Skeletal muscle tissue (tissue), 4 donors: ENCODE measurements around the gene AMY2B. TPM values are rescaled to one million over a fixed set of nuclear protein-coding genes. Genes with fewer than 3 reads are reported as not detected.
"Not testable (repeated sequence)": the region's sequence is repeated elsewhere in the genome, so short reads cannot be mapped to it uniquely, and the experiment has no call there.

ENCODE experiments used
- H3K27ac ChIP-seq: one replicate; pipeline ENCODE4 v1.7.0; 2013; ENCODE audit warnings: mild to moderate bottlenecking, low read depth, low read length, inconsistent platforms
- H3K27me3 ChIP-seq, 3 donors: one replicate each; pipeline ENCODE4 v1.7.0; 2013; ENCODE audit warnings: low read length in 3 of 3; ENCODE audit not compliant: control insufficient read depth in 3 of 3, insufficient read depth in 3 of 3
- H3K36me3 ChIP-seq, 3 donors: one replicate each; pipeline ENCODE4 v1.7.0; 2013; ENCODE audit warnings: low read length in 3 of 3; ENCODE audit not compliant: control insufficient read depth in 3 of 3, insufficient read depth in 3 of 3
- H3K4me1 ChIP-seq, 3 donors: one replicate each; pipeline ENCODE4 v1.7.0; 2013; ENCODE audit warnings: low read length in 3 of 3, mild to moderate bottlenecking in 3 of 3; ENCODE audit not compliant: control insufficient read depth in 3 of 3, insufficient read depth in 3 of 3
- H3K4me3 ChIP-seq, 3 donors: one replicate each; pipeline ENCODE4 v1.7.0; 2013; ENCODE audit warnings: low read length in 3 of 3
- H3K9ac ChIP-seq, 3 donors: one replicate each; pipeline ENCODE4 v1.7.0; 2013; ENCODE audit warnings: low read length in 3 of 3, mild to moderate bottlenecking in 3 of 3, moderate library complexity in 2 of 3, low read depth in 1 of 3
- H3K9me3 ChIP-seq, 3 donors: one replicate each; pipeline ENCODE4 v1.7.0; 2013; ENCODE audit warnings: low read length in 3 of 3; ENCODE audit not compliant: control insufficient read depth in 3 of 3
- total RNA-seq: library from RNA; depleted of rRNA; stranded (reverse); fragments of >200 nt; gene quantifications from one replicate; pipeline ENCODE4 v1.2.3, GENCODE V29; 2014
- donor health status: Osteomylitis.

AMY2B gene
- 78.8 TPM for total RNA-seq

GRCh38 chr1:103571289-103571688 is at the start of gene AMY2B:
TSS of gene AMY2B (plus strand) at chr1:103571589. CDS start at chr1:103571603, 14 bp downstream.
- H3K27ac ChIP-seq, H3K9ac ChIP-seq: not testable (repeated sequence)
- peaks cover 12 to 27% (median 25%) of the 10 kb centered on the region in 3 donors for H3K36me3 ChIP-seq

GRCh38 chr1:103523346-103523745 is 48.0 kb upstream of the AMY2B start:
- Histone ChIP-seq H3K9me3 (no peaks in the 10 kb centered on the region), H3K27me3 (no peaks in the 10 kb centered on the region), H3K4me1 (peaks cover 6 to 14% (median 7%) of the 10 kb centered on the region in 3 donors), H3K27ac (no peak overlapping the region), H3K9ac (no peak overlapping the region), H3K4me3 (no peak overlapping the region), H3K36me3 (no peaks in the 10 kb centered on the region)

More at GRCh38 chr1:103571289-103571688, at the start of gene AMY2B:
- H3K4me1 ChIP-seq, H3K4me3 ChIP-seq, H3K9me3 ChIP-seq, H3K27me3 ChIP-seq: not testable (repeated sequence)

GRCh38 chr1:103525114-103525606 is 46.2 kb upstream of the AMY2B start:
- Histone ChIP-seq H3K9me3 (no peaks in the 10 kb centered on the region), H3K4me1 (peaks cover 7 to 19% (median 13%) of the 10 kb centered on the region in 3 donors), H3K27ac (peak overlapping the region; percentile 28), H3K4me3 (peak overlapping the region; percentile 62 to 71 (median 65)), H3K36me3 (no peaks in the 10 kb centered on the region), H3K27me3 (no peaks in the 10 kb centered on the region), H3K9ac (peak overlapping the region; percentile 34 to 54 (median 47))

GRCh38 chr1:103525607-103526507 is 45.5 kb upstream of the AMY2B start, which contains the start of gene RNPC3:
TSS of gene RNPC3 (plus strand) at chr1:103525699. CDS start at chr1:103526071, 372 bp downstream.
- Histone ChIP-seq H3K27ac (peak within 1 kb of the TSS; percentile 93), H3K4me1 (peaks cover 7 to 19% (median 13%) of the 10 kb centered on the region in 3 donors), H3K27me3 (no peaks in the 10 kb centered on the region), H3K9ac (peak within 1 kb of the TSS; percentile 87 to 96 (median 93)), H3K9me3 (no peaks in the 10 kb centered on the region), H3K4me3 (peak within 1 kb of the TSS; percentile 87 to 94 (median 92)), H3K36me3 (peaks cover 2% of the 10 kb centered on the region in 3 donors)

GRCh38 chr1:103527331-103527730 is 44.1 kb upstream of the AMY2B start:
- Histone ChIP-seq H3K4me1 (peaks cover 7 to 19% (median 13%) of the 10 kb centered on the region in 3 donors), H3K4me3 (peak overlapping the region; percentile 87 to 94 (median 92)), H3K27ac (no peak overlapping the region), H3K36me3 (peaks cover 2 to 8% (median 2%) of the 10 kb centered on the region in 3 donors), H3K9me3 (no peaks in the 10 kb centered on the region), H3K9ac (peak overlapping the region in 2 of 3 donors; percentile 37 to 96), H3K27me3 (no peaks in the 10 kb centered on the region)

GRCh38 chr1:103529746-103530145 is 41.6 kb upstream of the AMY2B start:
- H3K27ac ChIP-seq = no peak overlapping the region
- H3K4me1 ChIP-seq = peaks cover 7 to 19% (median 11%) of the 10 kb centered on the region in 3 donors
- H3K27me3 ChIP-seq = no peaks in the 10 kb centered on the region
- no peak overlapping the region for H3K9ac ChIP-seq
- no peak overlapping the region for H3K4me3 ChIP-seq
- H3K36me3 ChIP-seq = peaks cover 2 to 14% (median 2%) of the 10 kb centered on the region in 3 donors
- H3K9me3 ChIP-seq = no peaks in the 10 kb centered on the region

- Histone ChIP-seq H3K36me3 (peaks cover 27 to 52% (median 50%) of the 10 kb centered on the region in 3 donors), H3K9me3 (no peaks in the 10 kb centered on the region), H3K27ac (no peak overlapping the region), H3K27me3 (no peaks in the 10 kb centered on the region), H3K9ac (no peak overlapping the region), H3K4me1 (no peaks in the 10 kb centered on the region), H3K4me3 (no peak overlapping the region)
Measured at GRCh38 chr1:103538226-103538625, 33.2 kb upstream of the AMY2B start.

- Histone ChIP-seq H3K4me1 (no peaks in the 10 kb centered on the region), H3K9me3 (no peaks in the 10 kb centered on the region), H3K4me3 (no peak overlapping the region), H3K36me3 (peaks cover 32 to 57% (median 53%) of the 10 kb centered on the region in 3 donors), H3K9ac (no peak overlapping the region), H3K27me3 (no peaks in the 10 kb centered on the region), H3K27ac (no peak overlapping the region)
Measured at GRCh38 chr1:103541431-103541830, 30.0 kb upstream of the AMY2B start.

- Histone ChIP-seq H3K27ac (no peak overlapping the region), H3K9ac (no peak overlapping the region), H3K9me3 (no peaks in the 10 kb centered on the region), H3K4me3 (no peak overlapping the region), H3K27me3 (no peaks in the 10 kb centered on the region), H3K36me3 (peaks cover 23 to 62% (median 48%) of the 10 kb centered on the region in 3 donors), H3K4me1 (no peaks in the 10 kb centered on the region)
Measured at GRCh38 chr1:103546496-103546895, 24.9 kb upstream of the AMY2B start.

- no peaks in the 10 kb centered on the region for H3K27me3 ChIP-seq
- H3K9me3 ChIP-seq = no peaks in the 10 kb centered on the region
- H3K4me1 ChIP-seq = no peaks in the 10 kb centered on the region
- no peak overlapping the region for H3K27ac ChIP-seq
- no peak overlapping the region for H3K9ac ChIP-seq
- peaks cover 26 to 62% (median 52%) of the 10 kb centered on the region in 3 donors for H3K36me3 ChIP-seq
- H3K4me3 ChIP-seq = no peak overlapping the region
Measured at GRCh38 chr1:103547840-103548239, 23.5 kb upstream of the AMY2B start.
